HG02884 (cell line): ENCODE data around the gene LTB4R.
A peak's percentile ranks its signal among the peaks of the same experiment; 100 is the strongest.

Experiments
- ATAC-seq: cut with Tn5 transposase; IDR thresholded peaks from one replicate; pipeline ENCODE4 v1.9.1; 2021; ENCODE audit warnings: mild to moderate bottlenecking, moderate library complexity; ENCODE audit not compliant: unreplicated experiment

LTB4R gene

GRCh38 chr14:24310646-24311604, at the start of gene LTB4R:
Gene LTB4R, plus strand, starts transcription at chr14:24311502. Its CDS starts 4,150 bp downstream, at chr14:24315652.
- ATAC-seq = peak; percentile 60

GRCh38 chr14:24261969-24262327, 49.4 kb upstream of the LTB4R start:
- ATAC-seq = no peak

- ATAC-seq = no peak
Observed at GRCh38 chr14:24262821-24263733, 48.2 kb upstream of the LTB4R start, which contains the start of gene TGM1. Gene TGM1, minus strand, starts transcription at chr14:24263177. Its CDS starts 825 bp downstream, at chr14:24262352.

GRCh38 chr14:24263848-24264247, 47.5 kb upstream of the LTB4R start:
- ATAC-seq = no peak

DNA sequence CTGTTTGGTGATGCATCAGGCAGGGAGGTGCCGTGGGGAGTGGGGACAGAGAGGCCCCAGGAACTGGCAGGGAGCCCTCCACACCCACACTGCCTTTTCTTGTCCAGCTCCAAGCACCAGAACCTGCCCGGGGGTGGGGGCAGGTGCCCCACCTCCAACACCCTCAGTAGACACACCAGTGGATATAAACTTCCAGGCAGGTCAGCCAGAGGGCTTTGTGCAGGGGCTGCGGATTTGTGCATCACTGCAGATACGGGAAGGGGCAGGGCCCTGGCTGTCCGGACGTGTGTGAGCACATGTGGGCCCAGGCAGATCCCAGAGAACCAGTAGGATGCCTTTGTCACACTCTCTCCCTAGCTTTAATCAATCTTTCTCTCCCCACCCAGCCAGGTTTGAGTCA, 47.0 kb upstream of the LTB4R start:
- no peak for ATAC-seq

DNA sequence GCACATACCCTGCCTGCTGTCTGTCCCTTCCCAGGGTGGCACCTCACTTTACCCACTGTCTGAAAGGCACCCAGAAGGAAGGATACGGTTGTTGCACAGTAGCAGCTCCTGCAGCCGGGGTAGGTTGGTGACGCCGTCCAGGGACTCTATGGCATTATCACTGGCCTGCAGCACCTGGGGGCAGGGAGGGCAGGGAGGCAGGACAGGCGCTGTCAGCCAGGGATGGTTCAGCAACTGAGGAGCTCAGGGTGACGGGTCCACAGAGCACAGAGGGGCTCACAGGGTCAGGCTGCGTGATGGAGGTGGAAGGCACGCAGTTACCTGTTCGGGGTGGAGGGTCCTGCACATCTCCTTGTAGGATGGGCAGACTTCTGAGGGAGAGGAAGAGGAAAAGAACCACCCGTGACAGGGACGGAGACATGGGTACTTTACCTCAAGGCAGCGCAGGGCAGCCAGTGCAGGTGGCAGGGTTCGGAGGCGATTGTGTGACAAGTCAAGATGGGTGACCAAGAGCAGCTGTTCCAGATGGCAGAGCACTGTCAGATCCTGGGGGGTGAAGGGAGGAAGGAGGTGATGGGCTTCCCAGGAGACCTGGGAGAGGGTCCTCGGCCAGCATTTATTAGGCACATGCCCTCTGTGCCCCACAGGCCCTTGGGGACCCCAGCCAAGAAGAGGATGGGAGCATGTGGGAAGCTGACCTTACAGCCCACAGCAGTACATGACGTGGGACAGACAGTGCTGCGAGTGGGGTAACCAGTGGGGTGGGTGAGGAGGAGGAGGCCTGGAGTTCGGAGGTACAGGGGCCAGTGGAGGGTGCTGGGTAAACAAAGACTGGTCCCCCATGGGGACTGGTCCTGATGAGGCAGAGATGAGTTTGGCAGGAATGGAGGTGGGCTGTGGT, 44.7 kb upstream of the LTB4R start:
- ATAC-seq = no peak

GRCh38 chr14:24267516-24267915, 43.8 kb upstream of the LTB4R start:
- ATAC-seq = no peak

GRCh38 chr14:24268225-24268624, 43.1 kb upstream of the LTB4R start:
- no peak for ATAC-seq

DNA sequence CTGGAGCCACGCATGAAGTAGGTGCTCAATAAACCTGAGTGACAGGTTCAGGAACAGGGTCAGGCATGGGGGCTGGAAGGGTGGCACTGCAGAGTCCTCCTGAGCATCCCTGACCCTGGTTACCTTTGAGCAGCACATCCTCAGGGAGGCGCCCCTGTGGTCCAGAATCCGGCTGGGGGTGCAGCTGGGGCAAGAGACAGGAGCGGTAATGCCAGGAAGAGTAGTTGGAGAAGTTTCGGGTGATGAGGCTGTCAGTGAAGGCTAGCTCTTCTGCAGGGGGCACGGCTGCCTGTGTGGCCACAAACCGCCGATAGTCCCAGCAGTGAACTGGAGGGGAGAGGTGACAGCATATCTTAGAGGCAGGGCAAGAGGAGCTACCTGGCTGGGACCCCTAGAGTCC, 41.9 kb upstream of the LTB4R start:
- ATAC-seq = no peak

GRCh38 chr14:24269910-24270536, 41.3 kb upstream of the LTB4R start:
- ATAC-seq = no peak

GRCh38 chr14:24270537-24271133, 40.7 kb upstream of the LTB4R start:
- no peak for ATAC-seq

GRCh38 chr14:24271134-24271833, 40.0 kb upstream of the LTB4R start, which contains the start of gene RABGGTA:
Gene RABGGTA, minus strand, starts transcription at chr14:24271597. Its CDS starts 482 bp downstream, at chr14:24271115.
- peak; percentile 86 for ATAC-seq

DNA sequence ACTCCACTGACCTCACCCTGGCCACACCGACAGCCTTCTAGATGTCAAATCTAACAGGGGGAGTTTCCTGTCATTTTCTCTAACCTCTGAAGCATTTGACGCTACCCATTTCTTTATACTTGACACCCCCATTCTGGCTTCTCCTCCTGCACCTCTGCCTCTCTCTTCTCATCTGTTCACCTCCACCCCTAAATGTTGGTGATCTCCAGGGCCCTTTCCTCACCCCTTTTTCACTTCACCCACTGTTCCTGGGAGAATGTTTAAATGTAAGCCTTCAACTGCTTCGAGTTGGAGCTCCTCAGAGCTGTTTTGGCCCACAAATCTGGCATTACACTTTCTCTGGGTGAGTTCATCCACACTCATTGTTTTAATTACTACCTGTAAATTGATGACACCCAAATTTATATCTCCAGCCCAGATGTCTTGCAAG, 39.5 kb upstream of the LTB4R start:
- no peak for ATAC-seq

DNA sequence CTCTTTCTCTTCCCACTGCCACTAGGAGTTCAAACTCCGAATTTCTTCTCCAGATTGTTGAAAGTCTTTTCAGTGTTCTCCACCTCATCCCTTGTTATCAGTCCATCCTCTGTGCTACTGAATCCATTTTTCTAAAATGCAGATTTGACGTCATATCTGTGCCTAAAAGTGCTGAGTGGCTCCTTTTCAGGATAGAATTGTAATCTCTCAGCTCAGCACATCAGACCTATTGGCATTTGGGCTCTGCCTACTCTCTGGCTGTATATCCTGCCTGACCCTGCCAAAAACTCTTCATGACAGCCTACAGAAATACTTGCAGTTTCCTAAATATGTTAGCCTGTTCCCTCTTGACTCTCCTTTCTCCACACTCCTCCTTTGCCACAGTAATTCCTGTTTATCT, 38.8 kb upstream of the LTB4R start:
- ATAC-seq = no peak

GRCh38 chr14:24273422-24273998, 37.8 kb upstream of the LTB4R start:
- no peak for ATAC-seq

- peak; percentile 51 for ATAC-seq
Observed at GRCh38 chr14:24274101-24274543, 37.2 kb upstream of the LTB4R start.

DNA sequence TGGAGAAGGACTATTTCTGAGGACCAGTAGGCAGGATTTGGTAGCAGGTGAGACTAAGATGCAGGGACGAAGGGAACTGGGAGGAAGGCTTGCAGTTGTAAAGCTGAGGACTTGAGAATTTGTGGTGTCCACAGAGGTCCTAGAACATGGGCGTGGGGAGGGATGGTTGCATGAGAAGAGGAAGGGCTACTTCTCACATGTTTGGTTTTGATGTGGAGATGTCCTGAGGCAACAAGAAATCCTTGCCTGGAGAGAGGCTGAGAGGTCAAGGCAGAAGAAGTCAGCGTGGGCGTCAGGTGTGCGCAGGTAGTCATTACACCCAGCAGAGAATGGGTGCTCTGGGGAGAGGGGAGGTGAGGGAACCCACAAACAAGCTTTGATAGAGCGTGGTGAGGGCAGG, 34.2 kb upstream of the LTB4R start:
- no peak for ATAC-seq

- no peak for ATAC-seq
Observed at GRCh38 chr14:24277606-24278321, 33.5 kb upstream of the LTB4R start.
